HG03432 (cell line): ENCODE data around the gene CIZ1.

Experiments used
- ATAC-seq: cut with Tn5 transposase; IDR thresholded peaks from one replicate; pipeline ENCODE4 v1.9.1; 2021; ENCODE audit warnings: mild to moderate bottlenecking, moderate library complexity; ENCODE audit not compliant: unreplicated experiment

CIZ1 gene

DNA sequence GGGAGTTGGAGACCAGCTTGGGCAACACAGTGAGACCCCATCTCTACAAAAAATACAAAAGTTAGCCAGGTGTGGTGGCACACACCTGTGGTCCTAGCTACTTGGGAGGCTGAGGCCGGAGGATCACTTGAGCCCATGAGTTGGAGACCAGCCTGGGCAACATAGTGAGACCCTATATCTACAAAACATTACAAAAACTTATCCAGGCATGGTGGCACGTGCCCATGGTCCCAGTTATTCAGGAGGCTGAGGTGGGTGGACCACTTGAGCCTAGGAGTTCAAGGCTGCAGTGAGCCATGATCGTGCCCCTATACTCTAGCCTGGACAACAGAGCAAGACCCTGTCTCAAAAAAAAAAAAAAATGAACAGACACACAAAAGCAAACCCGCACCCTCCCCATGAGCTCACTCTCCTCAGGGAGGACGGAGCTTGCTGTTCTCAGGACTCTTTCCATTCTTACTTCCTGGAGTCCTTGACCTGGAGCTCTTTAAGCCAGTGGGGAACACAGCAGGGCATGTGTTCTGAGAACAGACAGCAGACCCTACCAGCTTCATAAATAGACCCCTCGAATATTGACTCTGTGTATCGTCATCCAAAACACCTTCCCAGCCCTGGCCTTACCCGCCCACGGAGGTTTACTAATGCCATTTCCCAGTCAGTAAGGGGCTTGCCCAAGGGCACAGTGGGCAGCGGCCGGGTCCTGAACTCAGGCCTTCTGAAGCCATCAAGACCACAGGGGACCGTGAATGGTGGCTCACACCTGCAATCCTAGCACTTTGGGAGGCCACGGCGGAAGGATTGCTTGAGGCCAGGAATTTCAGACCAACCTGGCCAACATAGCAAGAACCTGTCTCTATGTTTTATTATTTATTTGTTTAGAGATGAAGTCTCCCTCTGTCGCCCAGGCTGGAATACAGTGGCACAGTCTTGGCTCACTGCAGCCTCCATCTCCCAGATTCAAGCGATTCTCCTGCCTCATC, 75.0 kb downstream of the CIZ1 start:
- no peak for ATAC-seq
